ENCODE measurements around the gene ATG101.
"Not testable (repeated sequence)": the region's sequence is repeated elsewhere in the genome, so short reads cannot be mapped to it uniquely, and the experiment has no call there.

ATG101 gene

GRCh38 chr12:52096332-52097044, 26.7 kb downstream of the ATG101 start:
- TF ChIP-seq GLIS3 (CRISPR knock-in tag; IDR thresholded peaks at IDR 0.05) = no peak
- no peak for TF ChIP-seq ARNTL (CRISPR knock-in tag; IDR thresholded peaks at IDR 0.05; ENCODE audit: borderline replicate concordance, low read depth)
- no peak for TF ChIP-seq TOX (CRISPR knock-in tag; IDR thresholded peaks at IDR 0.05; ENCODE audit: borderline replicate concordance)
- no peak for TF ChIP-seq CSDC2 (CRISPR knock-in tag; IDR thresholded peaks at IDR 0.05)
- no peak for TF ChIP-seq ZFP3 (CRISPR knock-in tag; IDR thresholded peaks at IDR 0.05)
- TF ChIP-seq TCF4 (CRISPR knock-in tag; IDR thresholded peaks at IDR 0.05; ENCODE audit: borderline replicate concordance) = no peak
- no peak for TF ChIP-seq PPARA (CRISPR knock-in tag; IDR thresholded peaks at IDR 0.05; ENCODE audit: borderline replicate concordance)
- TF ChIP-seq BACH2 (CRISPR knock-in tag; IDR thresholded peaks at IDR 0.05; ENCODE audit: borderline replicate concordance) = no peak
- TF ChIP-seq ZNF70 (CRISPR knock-in tag; IDR thresholded peaks at IDR 0.05) = no peak
- no peak for TF ChIP-seq ISL1 (CRISPR knock-in tag; IDR thresholded peaks at IDR 0.05)
- TF ChIP-seq ZNF565 (CRISPR knock-in tag; conservative IDR thresholded peaks at IDR 0.05; ENCODE audit: low read depth) = no peak
- no peak for TF ChIP-seq ZNF8 (CRISPR knock-in tag; IDR thresholded peaks at IDR 0.05)
- ATAC-seq = no peak

- no peak for TF ChIP-seq CSDC2 (CRISPR knock-in tag; IDR thresholded peaks at IDR 0.05)
- TF ChIP-seq ZNF565 (CRISPR knock-in tag; conservative IDR thresholded peaks at IDR 0.05; ENCODE audit: low read depth) = no peak
- ATAC-seq = no peak
Measured at GRCh38 chr12:52097045-52097666, 27.4 kb downstream of the ATG101 start.

DNA sequence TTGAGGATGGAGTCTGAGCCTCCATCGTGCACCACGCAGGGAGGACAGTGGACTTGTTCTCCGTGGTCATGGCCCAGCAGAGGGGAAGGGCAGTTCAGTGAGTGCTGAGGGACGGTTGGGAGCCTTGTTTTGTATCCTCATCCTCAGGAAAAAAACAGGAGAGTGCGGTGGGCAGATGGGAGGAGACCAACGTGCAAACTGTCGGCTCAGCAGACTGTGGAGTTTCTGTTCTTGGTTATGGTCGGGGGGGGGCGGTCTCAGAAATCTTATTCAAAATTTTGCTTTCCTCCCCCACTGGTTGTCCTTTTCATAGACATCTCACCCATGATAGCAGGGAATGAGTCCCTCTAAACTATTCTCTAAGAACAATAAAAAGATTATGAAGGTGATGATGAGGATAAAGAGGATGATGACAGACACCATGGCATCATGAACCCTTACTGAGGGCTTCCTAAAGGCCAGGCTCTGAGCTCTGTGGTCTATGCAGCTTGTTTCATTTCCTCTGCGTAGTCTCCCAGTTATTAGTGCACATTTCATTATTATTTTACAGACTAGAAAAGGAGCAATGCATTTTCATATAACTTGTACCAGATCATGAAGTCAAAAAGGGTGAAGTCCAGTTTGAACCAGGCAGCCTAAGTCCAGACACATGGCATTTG, 34.8 kb downstream of the ATG101 start:
- ATAC-seq = not testable (repeated sequence)

DNA sequence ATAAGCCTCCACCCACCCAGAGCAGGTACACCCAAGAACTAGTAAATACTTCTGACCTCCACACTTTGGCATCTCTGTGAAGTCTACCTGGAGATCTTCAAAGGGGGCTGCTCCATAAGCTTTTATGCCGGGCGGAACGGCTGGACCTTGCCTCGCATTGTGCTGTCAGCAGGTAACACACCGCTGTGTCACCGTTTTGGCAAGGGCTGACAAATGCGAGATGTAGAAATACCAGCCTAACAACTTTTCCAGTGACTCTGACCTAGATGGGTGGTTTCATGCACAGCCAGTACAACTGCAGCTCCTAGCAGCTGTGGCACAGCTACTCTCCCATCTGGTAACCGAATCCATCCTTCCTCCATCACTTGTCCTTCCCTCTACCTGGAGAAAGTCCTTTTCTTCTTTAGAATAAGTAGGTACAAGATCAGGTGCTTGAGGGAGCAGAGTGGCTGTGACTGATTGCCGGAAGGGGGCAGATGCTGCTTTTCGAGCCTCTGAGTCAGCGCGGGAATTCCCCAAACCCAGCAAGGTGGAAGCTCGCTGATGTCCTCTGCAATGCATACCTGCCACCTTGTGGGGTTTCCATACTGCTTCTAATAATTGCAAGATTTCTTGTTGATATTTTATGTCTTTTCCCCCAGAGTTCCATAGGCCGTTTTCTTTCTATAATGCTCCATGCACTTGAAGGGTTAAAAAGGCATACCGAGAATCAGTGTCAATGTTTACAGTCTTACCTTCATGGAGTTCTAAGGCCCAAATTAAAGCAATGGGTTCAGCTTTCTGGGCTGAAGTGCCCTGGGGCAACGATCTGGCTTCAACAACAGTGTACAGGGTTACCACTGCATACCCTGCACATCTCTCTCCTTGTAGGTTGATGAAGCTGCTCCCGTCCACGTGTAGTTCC, 46.7 kb downstream of the ATG101 start:
- ATAC-seq = not testable (repeated sequence)

DNA sequence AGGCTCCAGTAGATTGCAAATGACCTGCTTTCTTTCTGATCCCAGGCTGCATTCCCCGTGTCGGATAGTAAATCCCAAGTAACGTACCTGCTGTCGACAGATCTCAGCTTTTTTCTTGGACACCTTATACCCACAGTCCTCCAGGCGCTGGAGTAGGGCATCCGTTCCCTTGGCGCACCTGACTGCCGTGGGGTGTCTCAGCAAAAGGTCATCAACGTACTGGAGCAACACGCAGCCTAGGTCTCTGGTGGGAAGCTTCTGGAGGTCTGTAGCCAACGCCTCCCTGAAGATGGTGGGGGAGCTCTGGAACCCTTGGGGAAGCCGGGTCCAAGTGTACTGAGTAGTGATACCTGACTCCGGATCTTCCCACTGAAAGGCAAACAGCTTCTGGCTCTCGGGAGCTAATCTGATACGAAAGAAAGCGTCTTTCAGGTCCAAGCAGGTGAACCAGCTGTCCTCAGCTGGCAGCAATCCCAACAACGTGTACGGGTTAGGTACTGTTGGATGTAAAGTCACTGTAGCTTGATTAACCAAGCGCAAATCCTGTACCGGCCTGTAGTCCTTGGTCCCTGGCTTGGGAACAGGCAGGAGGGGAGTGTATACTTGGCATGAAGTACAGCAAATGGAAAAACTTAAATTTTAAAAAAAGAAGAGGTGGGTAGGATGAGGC, 48.2 kb downstream of the ATG101 start:
- ATAC-seq = not testable (repeated sequence)

GRCh38 chr12:52119398-52120254, 49.8 kb downstream of the ATG101 start:
- no peak for TF ChIP-seq OSR1 (CRISPR knock-in tag; IDR thresholded peaks at IDR 0.05)
- TF ChIP-seq TCF4 (CRISPR knock-in tag; IDR thresholded peaks at IDR 0.05; ENCODE audit: borderline replicate concordance) = no peak
- TF ChIP-seq ARNTL (CRISPR knock-in tag; IDR thresholded peaks at IDR 0.05; ENCODE audit: borderline replicate concordance, low read depth) = no peak
- no peak for TF ChIP-seq ZNF8 (CRISPR knock-in tag; IDR thresholded peaks at IDR 0.05)
- no peak for TF ChIP-seq CSDC2 (CRISPR knock-in tag; IDR thresholded peaks at IDR 0.05)
- TF ChIP-seq ISL1 (CRISPR knock-in tag; IDR thresholded peaks at IDR 0.05) = no peak
- no peak for TF ChIP-seq SNAI2 (CRISPR knock-in tag; IDR thresholded peaks at IDR 0.05)
- peak; percentile 51; the same call in 2 of the 3 replicates for ATAC-seq

DNA sequence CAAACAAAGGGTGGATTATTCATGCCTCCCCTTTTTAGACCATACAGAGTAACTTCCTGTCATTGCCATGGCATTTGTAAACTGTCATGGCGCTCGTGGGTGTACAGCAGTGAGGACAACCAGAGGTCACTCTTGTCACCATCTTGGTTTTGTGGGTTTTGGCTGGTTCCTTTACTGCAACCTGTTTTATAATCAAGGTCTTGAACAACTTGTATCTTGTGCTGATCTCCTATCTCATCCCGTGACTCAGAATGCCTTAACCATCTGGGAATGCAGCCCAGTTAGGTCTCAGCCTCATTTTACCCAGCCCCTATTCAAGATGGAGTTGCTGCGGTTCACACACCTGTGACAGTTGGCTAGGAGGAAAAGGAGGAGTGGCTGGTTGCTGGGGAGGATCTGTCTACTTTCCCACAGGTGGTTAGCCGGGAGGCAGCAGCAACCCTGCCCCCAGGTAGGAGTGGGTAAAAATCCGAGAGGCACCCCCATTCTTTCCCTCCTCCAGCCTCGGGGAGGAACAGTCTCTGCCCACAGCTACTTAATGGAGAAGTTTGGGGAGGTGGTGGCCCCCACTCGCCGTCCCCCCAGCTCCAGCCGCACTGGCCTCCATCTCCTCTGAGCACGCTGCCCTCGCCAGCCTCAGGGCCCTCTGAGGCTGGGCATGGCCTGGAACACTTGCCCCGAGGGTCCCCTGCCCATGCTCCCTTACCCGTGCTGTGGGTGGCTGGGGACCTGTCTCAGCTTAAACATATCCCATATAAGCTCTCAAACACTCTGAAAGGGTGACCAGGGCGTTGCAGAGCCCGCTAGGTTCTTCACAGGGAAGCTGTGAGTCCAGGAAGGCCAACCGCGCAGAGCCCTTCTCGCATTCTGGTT, 51.4 kb downstream of the ATG101 start:
- peak; percentile 39 for ATAC-seq
- TF ChIP-seq, protein P1, sequence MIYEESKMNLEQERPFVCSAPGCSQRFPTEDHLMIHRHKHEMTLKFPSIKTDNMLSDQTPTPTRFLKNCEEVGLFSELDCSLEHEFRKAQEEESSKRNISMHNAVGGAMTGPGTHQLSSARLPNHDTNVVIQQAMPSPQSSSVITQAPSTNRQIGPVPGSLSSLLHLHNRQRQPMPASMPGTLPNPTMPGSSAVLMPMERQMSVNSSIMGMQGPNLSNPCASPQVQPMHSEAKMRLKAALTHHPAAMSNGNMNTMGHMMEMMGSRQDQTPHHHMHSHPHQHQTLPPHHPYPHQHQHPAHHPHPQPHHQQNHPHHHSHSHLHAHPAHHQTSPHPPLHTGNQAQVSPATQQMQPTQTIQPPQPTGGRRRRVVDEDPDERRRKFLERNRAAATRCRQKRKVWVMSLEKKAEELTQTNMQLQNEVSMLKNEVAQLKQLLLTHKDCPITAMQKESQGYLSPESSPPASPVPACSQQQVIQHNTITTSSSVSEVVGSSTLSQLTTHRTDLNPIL (CRISPR knock-in tag; IDR thresholded peaks at IDR 0.05; ENCODE audit: low read depth) = no peak
- TF ChIP-seq TSHZ2 (CRISPR knock-in tag; IDR thresholded peaks at IDR 0.05) (no peak), TOX (CRISPR knock-in tag; IDR thresholded peaks at IDR 0.05; ENCODE audit: borderline replicate concordance) (no peak), ZNF565 (CRISPR knock-in tag; conservative IDR thresholded peaks at IDR 0.05; ENCODE audit: low read depth) (no peak), RARB (CRISPR knock-in tag; IDR thresholded peaks at IDR 0.05) (no peak), GLIS3 (CRISPR knock-in tag; IDR thresholded peaks at IDR 0.05) (no peak)
- TF ChIP-seq, protein P2, sequence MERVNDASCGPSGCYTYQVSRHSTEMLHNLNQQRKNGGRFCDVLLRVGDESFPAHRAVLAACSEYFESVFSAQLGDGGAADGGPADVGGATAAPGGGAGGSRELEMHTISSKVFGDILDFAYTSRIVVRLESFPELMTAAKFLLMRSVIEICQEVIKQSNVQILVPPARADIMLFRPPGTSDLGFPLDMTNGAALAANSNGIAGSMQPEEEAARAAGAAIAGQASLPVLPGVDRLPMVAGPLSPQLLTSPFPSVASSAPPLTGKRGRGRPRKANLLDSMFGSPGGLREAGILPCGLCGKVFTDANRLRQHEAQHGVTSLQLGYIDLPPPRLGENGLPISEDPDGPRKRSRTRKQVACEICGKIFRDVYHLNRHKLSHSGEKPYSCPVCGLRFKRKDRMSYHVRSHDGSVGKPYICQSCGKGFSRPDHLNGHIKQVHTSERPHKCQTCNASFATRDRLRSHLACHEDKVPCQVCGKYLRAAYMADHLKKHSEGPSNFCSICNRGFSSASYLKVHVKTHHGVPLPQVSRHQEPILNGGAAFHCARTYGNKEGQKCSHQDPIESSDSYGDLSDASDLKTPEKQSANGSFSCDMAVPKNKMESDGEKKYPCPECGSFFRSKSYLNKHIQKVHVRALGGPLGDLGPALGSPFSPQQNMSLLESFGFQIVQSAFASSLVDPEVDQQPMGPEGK (CRISPR knock-in tag; IDR thresholded peaks at IDR 0.05; ENCODE audit: borderline replicate concordance) = no peak
